ENCODE results near the gene CPXM1.

GRCh38 chr20:2753461-2754040 lies 46.9 kb downstream of the CPXM1 start:
- TF ChIP-seq CTCF (IDR thresholded peaks at IDR 0.05): no peak
- no peak for TF ChIP-seq POLR2AphosphoS5 (IDR thresholded peaks at IDR 0.05; ENCODE audit: insufficient read depth in 1 of 2, low read depth in 1 of 2)
- TF ChIP-seq POLR2A (IDR thresholded peaks at IDR 0.05): no peak

Data from vagina (tissue), 2 donors.